Upper lobe of right lung (tissue), 1 donor: ENCODE measurements around the gene CEP350. TPM values are rescaled to one million over a fixed set of nuclear protein-coding genes. Genes with fewer than 3 reads are reported as not detected.

Experiments used
- ATAC-seq: fragments of 200-7000 bp; cut with Tn5 transposase; one replicate; pipeline ENCODE4 v1.9.1; 2020; ENCODE audit warnings: mild to moderate bottlenecking, moderate library complexity
- DNase-seq: peaks from one replicate; pipeline ENCODE4 v3.0.0-alpha.2; 2020
- H3K27ac ChIP-seq: fragments of 200-600 bp; one replicate; pipeline ENCODE4 v1.8.0; 2022
- H3K27me3 ChIP-seq: fragments of 200-600 bp; one replicate; pipeline ENCODE4 v1.8.0; 2022; ENCODE audit warnings: mild to moderate bottlenecking
- H3K36me3 ChIP-seq: fragments of 200-600 bp; one replicate; pipeline ENCODE4 v1.8.0; 2022
- H3K4me1 ChIP-seq: fragments of 200-600 bp; one replicate; pipeline ENCODE4 v1.8.0; 2022
- H3K4me3 ChIP-seq: fragments of 200-600 bp; one replicate; pipeline ENCODE4 v1.8.0; 2022; ENCODE audit warnings: mild to moderate bottlenecking
- H3K9me3 ChIP-seq: fragments of 200-600 bp; one replicate; pipeline ENCODE4 v1.8.0; 2022
- intact Hi-C: fragments of 100-400 bp; cut with DNase I; formaldehyde crosslinking; loops from one replicate; pipeline ENCODE4 v1.11.0; 2022
- total RNA-seq: library from RNA; stranded (reverse); fragmentation: NEBNext Ultra II Directional; extraction: Animal tissue kit (Norgen Biotek cat#: 25700); gene quantifications from one replicate; pipeline ENCODE4 v1.2.1, GENCODE V29; 2021
- TF ChIP-seq, protein P1 (sequence below): fragments of 200-600 bp; IDR thresholded peaks from one replicate; pipeline ENCODE4 v1.8.0; 2022; ENCODE audit warnings: antibody characterized with exemption
- donor health status: DM: no; HTN: yes; CAD: no; lungs with severe emphysema.

CEP350 gene
- total RNA-seq, 1 donor from 2014 or later, result 51.2 TPM

DNA sequence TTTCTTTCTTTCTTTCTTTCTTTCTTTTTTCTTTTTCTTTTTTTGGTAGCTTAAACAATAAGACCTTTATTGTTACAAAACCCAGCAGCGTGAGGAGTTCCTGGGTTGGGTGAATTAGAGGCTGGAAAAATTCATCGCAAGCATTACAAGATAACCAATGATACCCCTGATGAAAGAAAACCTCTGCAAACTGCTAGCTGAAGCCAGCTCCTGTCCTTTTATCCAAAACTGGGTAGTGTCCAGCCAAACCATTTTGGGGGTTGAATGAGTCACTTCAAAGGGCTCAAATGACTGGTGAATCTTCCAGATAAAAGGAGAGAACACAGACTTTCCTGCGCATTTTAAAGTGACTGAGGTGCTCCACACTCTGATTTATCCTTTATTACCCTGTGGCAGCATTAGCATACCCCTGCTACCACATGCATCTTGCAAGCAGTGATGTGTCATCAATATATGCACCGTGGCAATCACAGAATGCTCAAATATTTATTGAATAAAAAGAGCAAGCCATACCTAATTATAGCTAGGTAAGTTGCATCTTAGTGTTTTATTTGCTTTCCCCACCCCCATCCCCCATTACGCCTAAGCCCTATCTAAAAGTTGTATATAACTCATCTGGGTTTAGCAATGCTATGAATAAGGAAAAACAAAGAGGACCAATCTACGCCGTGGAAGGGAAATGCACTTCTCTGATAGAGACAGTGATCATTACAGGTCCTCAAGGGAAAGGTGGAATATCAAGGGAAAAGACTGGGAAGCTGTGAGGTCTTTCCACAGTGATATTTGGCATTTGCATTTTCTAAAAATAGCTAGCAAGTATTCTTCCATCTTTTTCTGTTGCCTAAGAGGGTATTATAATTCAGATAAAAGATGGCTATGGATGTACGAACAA is 32.4 kb upstream of the CEP350 start:
- ATAC-seq, result no peak
- intact Hi-C loops, result no loop called here
- TF ChIP-seq, protein P1, sequence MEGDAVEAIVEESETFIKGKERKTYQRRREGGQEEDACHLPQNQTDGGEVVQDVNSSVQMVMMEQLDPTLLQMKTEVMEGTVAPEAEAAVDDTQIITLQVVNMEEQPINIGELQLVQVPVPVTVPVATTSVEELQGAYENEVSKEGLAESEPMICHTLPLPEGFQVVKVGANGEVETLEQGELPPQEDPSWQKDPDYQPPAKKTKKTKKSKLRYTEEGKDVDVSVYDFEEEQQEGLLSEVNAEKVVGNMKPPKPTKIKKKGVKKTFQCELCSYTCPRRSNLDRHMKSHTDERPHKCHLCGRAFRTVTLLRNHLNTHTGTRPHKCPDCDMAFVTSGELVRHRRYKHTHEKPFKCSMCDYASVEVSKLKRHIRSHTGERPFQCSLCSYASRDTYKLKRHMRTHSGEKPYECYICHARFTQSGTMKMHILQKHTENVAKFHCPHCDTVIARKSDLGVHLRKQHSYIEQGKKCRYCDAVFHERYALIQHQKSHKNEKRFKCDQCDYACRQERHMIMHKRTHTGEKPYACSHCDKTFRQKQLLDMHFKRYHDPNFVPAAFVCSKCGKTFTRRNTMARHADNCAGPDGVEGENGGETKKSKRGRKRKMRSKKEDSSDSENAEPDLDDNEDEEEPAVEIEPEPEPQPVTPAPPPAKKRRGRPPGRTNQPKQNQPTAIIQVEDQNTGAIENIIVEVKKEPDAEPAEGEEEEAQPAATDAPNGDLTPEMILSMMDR, result no peak

DNA sequence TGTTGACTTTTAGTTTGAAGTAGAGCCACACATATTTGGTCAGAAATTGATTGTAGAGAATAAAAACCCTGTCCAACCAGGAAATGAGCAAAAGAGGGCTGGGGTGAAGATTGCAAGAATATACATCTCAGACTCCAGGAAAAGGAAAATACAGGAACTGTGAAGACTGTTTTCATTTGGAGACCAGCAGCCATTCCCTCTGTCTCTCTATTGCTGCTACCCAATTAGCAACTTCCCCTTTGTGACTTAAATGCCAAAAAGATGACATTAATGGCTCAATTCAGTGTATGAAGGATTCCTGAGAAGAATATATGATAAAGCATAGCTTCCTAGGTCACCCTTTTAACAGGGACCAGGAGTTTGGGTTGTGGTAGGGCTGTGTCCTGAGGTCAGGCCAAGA is 31.6 kb upstream of the CEP350 start:
- Histone ChIP-seq H3K4me3 (no peak overlapping the region), H3K36me3 (peaks cover 22% of the 10 kb centered on the region), H3K4me1 (no peaks in the 10 kb centered on the region), H3K27me3 (no peaks in the 10 kb centered on the region), H3K27ac (no peak overlapping the region), H3K9me3 (no peaks in the 10 kb centered on the region)
- intact Hi-C loops, result no loop called here
- TF ChIP-seq, protein P1, result no peak
- ATAC-seq, result no peak
- no peak for DNase-seq

More for the DNA sequence above, 32.4 kb upstream of the CEP350 start:
- Histone ChIP-seq H3K27me3 (no peaks in the 10 kb centered on the region), H3K9me3 (no peaks in the 10 kb centered on the region), H3K4me1 (no peaks in the 10 kb centered on the region), H3K4me3 (no peak overlapping the region), H3K27ac (no peak overlapping the region), H3K36me3 (peaks cover 30% of the 10 kb centered on the region)
- no peak for DNase-seq

DNA sequence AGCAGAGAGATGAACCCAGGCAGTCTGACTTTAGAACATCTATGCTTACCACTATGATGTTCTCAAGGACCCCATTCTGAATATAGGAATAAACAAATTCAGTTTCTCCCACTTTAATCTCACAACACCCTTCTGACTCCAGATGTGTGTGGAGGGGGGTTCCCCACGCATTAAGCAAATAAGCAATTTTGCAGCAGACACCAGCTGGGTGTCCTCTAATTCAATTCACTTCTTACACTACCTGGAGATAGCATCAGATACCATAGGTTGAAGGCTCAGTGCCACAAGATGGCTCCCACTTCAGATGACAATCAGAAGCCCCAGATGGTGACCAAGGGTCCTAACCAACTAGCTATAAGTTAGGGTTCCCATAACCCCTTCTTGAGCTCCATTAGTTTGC is 30.3 kb upstream of the CEP350 start:
- Histone ChIP-seq H3K4me1 (no peaks in the 10 kb centered on the region), H3K36me3 (peaks cover 10% of the 10 kb centered on the region), H3K27ac (no peak overlapping the region), H3K27me3 (no peaks in the 10 kb centered on the region), H3K4me3 (no peak overlapping the region), H3K9me3 (no peaks in the 10 kb centered on the region)
- DNase-seq, result no peak
- no peak for ATAC-seq
- intact Hi-C loops, result no loop called here
- TF ChIP-seq, protein P1, result no peak

DNA sequence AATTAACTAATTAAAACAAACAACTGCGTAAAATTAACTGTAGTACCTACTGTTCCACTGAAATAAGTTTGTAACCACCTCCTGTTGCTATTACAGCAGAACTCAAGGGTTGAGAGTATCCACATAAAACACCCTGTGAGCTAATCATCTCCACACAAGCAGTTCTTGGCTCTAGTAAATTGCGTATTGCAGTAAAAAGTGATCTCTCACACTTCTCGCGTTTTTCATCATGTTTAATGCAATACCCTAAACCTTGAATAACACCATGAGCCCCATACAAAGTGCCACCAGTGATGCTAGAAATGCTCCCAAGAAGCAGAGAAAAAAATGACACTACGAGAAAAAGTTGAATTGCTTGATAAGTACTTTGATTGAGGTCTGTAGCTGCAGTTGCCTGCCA is 29.3 kb upstream of the CEP350 start:
- Histone ChIP-seq H3K9me3 (no peaks in the 10 kb centered on the region), H3K36me3 (peaks cover 5% of the 10 kb centered on the region), H3K27ac (no peak overlapping the region), H3K27me3 (no peaks in the 10 kb centered on the region), H3K4me1 (no peaks in the 10 kb centered on the region), H3K4me3 (no peak overlapping the region)
- intact Hi-C loops, result no loop called here
- no peak for DNase-seq
- no peak for ATAC-seq
- TF ChIP-seq, protein P1, result no peak

DNA sequence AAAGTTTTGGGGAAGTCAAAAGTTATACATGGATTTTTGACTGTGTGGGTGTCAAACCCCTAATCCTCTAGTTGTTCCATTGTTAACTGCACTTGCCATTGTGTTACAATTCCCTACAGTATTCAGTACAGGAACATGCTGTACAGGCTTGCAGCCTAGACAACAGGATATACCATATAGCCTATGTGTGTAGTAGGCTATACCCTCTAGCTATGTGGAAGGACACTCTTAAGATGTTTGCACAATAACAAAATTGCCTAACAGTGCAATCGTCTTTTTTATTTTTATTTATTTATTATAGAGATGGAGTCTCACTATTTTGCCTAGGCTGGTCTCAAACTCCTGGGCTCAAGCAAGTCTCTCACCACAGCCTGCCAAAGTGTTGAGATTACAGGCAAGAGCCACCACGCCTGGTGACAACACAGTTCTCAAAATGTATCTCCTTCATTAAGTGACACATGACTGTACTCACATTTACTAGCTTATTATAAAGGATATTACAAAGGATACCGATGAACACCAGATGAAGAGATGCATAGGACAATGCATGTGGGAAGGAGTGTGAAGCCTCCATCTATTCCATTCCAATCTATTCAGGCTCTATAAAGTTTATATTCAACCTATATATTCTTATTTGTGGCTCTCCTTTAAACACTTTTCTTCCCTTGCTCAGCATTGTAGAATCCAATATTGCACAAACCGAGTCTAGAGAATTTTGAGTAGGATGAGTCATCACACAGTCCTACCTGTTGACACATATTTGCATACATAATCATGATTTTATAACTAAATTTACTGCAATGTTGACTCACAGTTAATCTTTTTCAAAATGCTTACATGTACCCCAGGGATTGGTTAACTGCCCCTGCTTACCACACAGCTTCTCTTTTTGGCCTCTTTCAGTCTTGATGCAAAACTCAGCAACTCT is 28.4 kb upstream of the CEP350 start:
- no peak overlapping the region for H3K4me3 ChIP-seq
- H3K4me1 ChIP-seq, result no peaks in the 10 kb centered on the region
- H3K36me3 ChIP-seq, result peaks cover 5% of the 10 kb centered on the region
- no peaks in the 10 kb centered on the region for H3K9me3 ChIP-seq
- DNase-seq (no peak), ATAC-seq (peak; percentile 27)
- intact Hi-C loops, result no loop called here
- H3K27ac ChIP-seq, result no peak overlapping the region
- H3K27me3 ChIP-seq, result no peaks in the 10 kb centered on the region
- TF ChIP-seq, protein P1, result no peak
